Measurements from ENCODE around the gene FBLN5.

- TF ChIP-seq CTCF (IDR thresholded peaks at IDR 0.05; ENCODE audit: low read depth, low read length) (no peak), EZH2phosphoT487 (IDR thresholded peaks at IDR 0.05; ENCODE audit: low read depth) (no peak)
These were observed 76.6 kb downstream of the FBLN5 start for GRCh38 chr14:91870890-91871289.
